Heart left ventricle (tissue), 13 donors: ENCODE results near the gene TAOK2.

Experiments used
- CTCF ChIP-seq, 12 donors: fragments of 200-600 bp; sonication (generic) in 4 of 12; IDR thresholded peaks; one replicate each; pipeline versions ENCODE4 v1.5.0 to v1.8.0; 2018 to 2022; ENCODE audit warnings: antibody characterized with exemption in 12 of 12, mild to moderate bottlenecking in 5 of 12
- POLR2A ChIP-seq, 2 donors: fragments of 450-650 bp; IDR thresholded peaks; one replicate each; pipeline ENCODE4 v1.6.1; 2017; ENCODE audit warnings: antibody characterized with exemption in 2 of 2, mild to moderate bottlenecking in 2 of 2, moderate library complexity in 2 of 2
- donor health status: ischemic (EF 13 %, LVEDD 7.1; RV severe dilation, severe dysfunction).
- donor health status: DM: no; HTN: yes; CAD: no.
- donor health status: DM: no; HTN: no; CAD: no.
- donor health status: ischemic (EF 25% LVEDD 6.9; RV normal size, moderate dysfunction).
- donor health status: ischemic (EF 25% LVEDD 5.7; RV mildly dilated, moderate dysfunction).
- donor health status: ischemic (EF 35%, LVEDD 5.7; RV mildly dilated, moderate dysfunction).
- donor health status: nonischemic (EF 11% LVEDD 7.7; RV severe dilation, severe dysfunction).
- donor health status: DM: yes; HTN: yes; CAD: no.
- donor health status: PGD.
- donor health status: ischemic (EF 29% LVEDD 5.4; RV normal size, mild dysfunction).
- donor health status: nonischemic (EF 23%, LVEDD 6.1; RV moderate dilation, normal function).

- TF ChIP-seq CTCF (IDR thresholded peaks at IDR 0.05) (no peak), POLR2A (IDR thresholded peaks at IDR 0.05) (no peak)
These were observed 47.0 kb upstream of the TAOK2 start for GRCh38 chr16:29926711-29927052.
